ENCODE data around the gene FOXJ1. TPM values are rescaled to one million over a fixed set of nuclear protein-coding genes. Genes with fewer than 3 reads are reported as not detected.

The FOXJ1 gene
- polyA plus RNA-seq, 2 of the 4 experiments (the other 2 are of a cell fraction), result 0.09 to 0.50 TPM

GRCh38 chr17:76161619-76162266 lies 20.7 kb upstream of the FOXJ1 start:
- CTCF ChIA-PET, result interaction anchor here (0.5 to 5.8 kb wide), 7 partner anchors 9 to 118 kb away, joined by 3 to 37 read pairs (median 4); no protein-coding TSS in a partner anchor
- TF ChIP-seq SMC3 (IDR thresholded peaks at IDR 0.05) (no peak), BHLHE40 (IDR thresholded peaks at IDR 0.05; ENCODE audit: low read depth, low read length) (no peak), RFX5 (IDR thresholded peaks at IDR 0.05) (no peak), MYC (IDR thresholded peaks at IDR 0.05; ENCODE audit: borderline replicate concordance, low read length) (no peak), CBX8 (IDR thresholded peaks at IDR 0.05) (no peak), TP53 (CRISPR knock-in tag; IDR thresholded peaks at IDR 0.05) (no peak), FOXS1 (CRISPR knock-in tag; IDR thresholded peaks at IDR 0.05) (no peak), EHMT2 (IDR thresholded peaks at IDR 0.05; ENCODE audit: low read depth) (no peak), RARB (CRISPR knock-in tag; IDR thresholded peaks at IDR 0.05) (no peak), MAZ (IDR thresholded peaks at IDR 0.05; ENCODE audit: borderline replicate concordance, low read depth, low read length) (no peak)
- TF ChIP-seq, protein P1, sequence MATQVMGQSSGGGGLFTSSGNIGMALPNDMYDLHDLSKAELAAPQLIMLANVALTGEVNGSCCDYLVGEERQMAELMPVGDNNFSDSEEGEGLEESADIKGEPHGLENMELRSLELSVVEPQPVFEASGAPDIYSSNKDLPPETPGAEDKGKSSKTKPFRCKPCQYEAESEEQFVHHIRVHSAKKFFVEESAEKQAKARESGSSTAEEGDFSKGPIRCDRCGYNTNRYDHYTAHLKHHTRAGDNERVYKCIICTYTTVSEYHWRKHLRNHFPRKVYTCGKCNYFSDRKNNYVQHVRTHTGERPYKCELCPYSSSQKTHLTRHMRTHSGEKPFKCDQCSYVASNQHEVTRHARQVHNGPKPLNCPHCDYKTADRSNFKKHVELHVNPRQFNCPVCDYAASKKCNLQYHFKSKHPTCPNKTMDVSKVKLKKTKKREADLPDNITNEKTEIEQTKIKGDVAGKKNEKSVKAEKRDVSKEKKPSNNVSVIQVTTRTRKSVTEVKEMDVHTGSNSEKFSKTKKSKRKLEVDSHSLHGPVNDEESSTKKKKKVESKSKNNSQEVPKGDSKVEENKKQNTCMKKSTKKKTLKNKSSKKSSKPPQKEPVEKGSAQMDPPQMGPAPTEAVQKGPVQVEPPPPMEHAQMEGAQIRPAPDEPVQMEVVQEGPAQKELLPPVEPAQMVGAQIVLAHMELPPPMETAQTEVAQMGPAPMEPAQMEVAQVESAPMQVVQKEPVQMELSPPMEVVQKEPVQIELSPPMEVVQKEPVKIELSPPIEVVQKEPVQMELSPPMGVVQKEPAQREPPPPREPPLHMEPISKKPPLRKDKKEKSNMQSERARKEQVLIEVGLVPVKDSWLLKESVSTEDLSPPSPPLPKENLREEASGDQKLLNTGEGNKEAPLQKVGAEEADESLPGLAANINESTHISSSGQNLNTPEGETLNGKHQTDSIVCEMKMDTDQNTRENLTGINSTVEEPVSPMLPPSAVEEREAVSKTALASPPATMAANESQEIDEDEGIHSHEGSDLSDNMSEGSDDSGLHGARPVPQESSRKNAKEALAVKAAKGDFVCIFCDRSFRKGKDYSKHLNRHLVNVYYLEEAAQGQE (IDR thresholded peaks at IDR 0.05), result no peak

GRCh38 chr17:76160896-76161528 lies 20.0 kb upstream of the FOXJ1 start:
- FAIRE-seq (no peak), ATAC-seq (no peak), DNase-seq (ENCODE audit: low read depth in 1 of 2, low spot score in 1 of 2) (no peak)
- WGBS (ENCODE audit: missing lambda C conversion rate), result 75% methylated on average over 8 of the region's 8 CpGs
- H3K27ac ChIP-seq, result no peak overlapping the region
- no peaks in the 10 kb centered on the region for H3K9me3 ChIP-seq
- no peak overlapping the region for H3K4me2 ChIP-seq
- TF ChIP-seq ZC3H11A (IDR thresholded peaks at IDR 0.05), result no peak
- TF ChIP-seq, protein P2, sequence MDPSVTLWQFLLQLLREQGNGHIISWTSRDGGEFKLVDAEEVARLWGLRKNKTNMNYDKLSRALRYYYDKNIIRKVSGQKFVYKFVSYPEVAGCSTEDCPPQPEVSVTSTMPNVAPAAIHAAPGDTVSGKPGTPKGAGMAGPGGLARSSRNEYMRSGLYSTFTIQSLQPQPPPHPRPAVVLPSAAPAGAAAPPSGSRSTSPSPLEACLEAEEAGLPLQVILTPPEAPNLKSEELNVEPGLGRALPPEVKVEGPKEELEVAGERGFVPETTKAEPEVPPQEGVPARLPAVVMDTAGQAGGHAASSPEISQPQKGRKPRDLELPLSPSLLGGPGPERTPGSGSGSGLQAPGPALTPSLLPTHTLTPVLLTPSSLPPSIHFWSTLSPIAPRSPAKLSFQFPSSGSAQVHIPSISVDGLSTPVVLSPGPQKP (IDR thresholded peaks at IDR 0.05; ENCODE audit: low read depth, low read length), result no peak
- TF ChIP-seq E2F6 (IDR thresholded peaks at IDR 0.05; ENCODE audit: borderline replicate concordance, low read depth), result no peak
- no peak for TF ChIP-seq TP53 (CRISPR knock-in tag; IDR thresholded peaks at IDR 0.05)
- no peak for TF ChIP-seq FOSL2 (IDR thresholded peaks at IDR 0.05)
- TF ChIP-seq FOSL2 (CRISPR knock-in tag; IDR thresholded peaks at IDR 0.05), result no peak
- TF ChIP-seq BHLHE40 (IDR thresholded peaks at IDR 0.05; ENCODE audit: low read depth, low read length), result no peak
- no peak for TF ChIP-seq GATA3 (IDR thresholded peaks at IDR 0.05; ENCODE audit: borderline replicate concordance)
- TF ChIP-seq, protein P3, sequence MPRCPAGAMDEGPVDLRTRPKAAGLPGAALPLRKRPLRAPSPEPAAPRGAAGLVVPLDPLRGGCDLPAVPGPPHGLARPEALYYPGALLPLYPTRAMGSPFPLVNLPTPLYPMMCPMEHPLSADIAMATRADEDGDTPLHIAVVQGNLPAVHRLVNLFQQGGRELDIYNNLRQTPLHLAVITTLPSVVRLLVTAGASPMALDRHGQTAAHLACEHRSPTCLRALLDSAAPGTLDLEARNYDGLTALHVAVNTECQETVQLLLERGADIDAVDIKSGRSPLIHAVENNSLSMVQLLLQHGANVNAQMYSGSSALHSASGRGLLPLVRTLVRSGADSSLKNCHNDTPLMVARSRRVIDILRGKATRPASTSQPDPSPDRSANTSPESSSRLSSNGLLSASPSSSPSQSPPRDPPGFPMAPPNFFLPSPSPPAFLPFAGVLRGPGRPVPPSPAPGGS (IDR thresholded peaks at IDR 0.05), result no peak
- no peak for TF ChIP-seq RNF2 (IDR thresholded peaks at IDR 0.05; ENCODE audit: borderline replicate concordance, low read depth)
- no peak overlapping the region for H3K4me3 ChIP-seq
- H3K4me1 ChIP-seq, result 0 out of 3 replicates have a peak, but pooled peaks cover 2% of the 10 kb centered on the region
- ChIA-PET CTCF (interaction anchor here (0.8 to 21.1 kb wide), 6 partner anchors 8 to 119 kb away, joined by 3 to 206 read pairs (median 14); no protein-coding TSS in a partner anchor), POLR2A (no interaction called here)

More at GRCh38 chr17:76161619-76162266, 20.7 kb upstream of the FOXJ1 start:
- 87% methylated on average over 20 of the region's 20 CpGs for WGBS (ENCODE audit: missing lambda C conversion rate)
- FAIRE-seq (no peak), ATAC-seq (no peak), DNase-seq (ENCODE audit: low read depth in 1 of 2, low spot score in 1 of 2) (no peak)
- no peaks in the 10 kb centered on the region for H3K9me3 ChIP-seq
- H3K4me3 ChIP-seq, result no peak overlapping the region
- H3K4me2 ChIP-seq, result no peak overlapping the region
- POLR2A ChIA-PET, result no interaction called here
- H3K4me1 ChIP-seq, result 0 out of 3 replicates have a peak, but pooled peaks cover 2% of the 10 kb centered on the region
- no peak overlapping the region for H3K27ac ChIP-seq
